ENCODE measurements around the gene MRPL17. TPM values are rescaled to one million over a fixed set of nuclear protein-coding genes. Genes with fewer than 3 reads are reported as not detected.

The MRPL17 gene
- total RNA-seq, 1 experiment from 2014 or later: 88.4 TPM

DNA sequence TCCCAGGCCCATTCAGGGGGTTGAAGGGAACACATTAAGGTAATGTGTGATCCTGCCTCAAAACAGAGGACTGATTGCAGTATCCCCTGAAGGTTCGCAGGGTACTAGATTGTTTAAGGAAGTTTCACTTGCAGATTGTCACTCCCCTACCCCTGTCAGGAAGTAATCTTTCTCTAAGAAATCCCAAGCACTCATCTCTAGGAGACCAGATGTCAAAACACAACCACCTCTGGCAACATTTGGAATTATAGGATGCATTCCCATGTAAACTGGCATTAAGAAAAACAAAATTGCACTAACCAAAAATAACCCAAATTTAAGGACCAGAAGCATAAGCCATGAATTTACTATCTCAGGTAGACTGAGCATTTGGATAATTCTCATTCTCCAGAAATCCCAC, 1.6 kb downstream of the MRPL17 start:
- H3K27ac Mint-ChIP-seq (ENCODE audit: low read depth, unreplicated experiment): peak overlapping the region; percentile 95
- DNase-seq (ENCODE audit: unreplicated experiment): no peak
- H3K4me1 Mint-ChIP-seq (ENCODE audit: insufficient read depth, unreplicated experiment): peaks cover 12% of the 10 kb centered on the region
- ChIA-PET CTCF (interaction anchor here (0.6 to 5.4 kb wide), 10 partner anchors 12 to 319 kb away, joined by 3 to 45 read pairs (median 13); partner anchors contain the start of genes ILK, RRP8, SMPD1 and TPP1), POLR2A (interaction anchor here (2.0 to 4.6 kb wide), 5 partner anchors 63 to 200 kb away, joined by 11 to 56 read pairs (median 40); partner anchors contain the start of genes ARFIP2, ILK, RRP8 and TAF10)
- intact Hi-C loops (cut with micrococcal nuclease): loop anchor here (5.0 kb wide), 1 partner anchor 289 kb away; the partner anchor contains the start of gene SMPD1
- no peaks in the 10 kb centered on the region for H3K9me3 Mint-ChIP-seq (ENCODE audit: unreplicated experiment)
- peak overlapping the region; percentile 100 for H3K4me3 Mint-ChIP-seq (ENCODE audit: unreplicated experiment)
- no peaks in the 10 kb centered on the region for H3K27me3 Mint-ChIP-seq (ENCODE audit: insufficient read depth, unreplicated experiment)
- no TSS peak for BruUV-seq (replicated peaks)
- TF ChIP-seq, protein P1, sequence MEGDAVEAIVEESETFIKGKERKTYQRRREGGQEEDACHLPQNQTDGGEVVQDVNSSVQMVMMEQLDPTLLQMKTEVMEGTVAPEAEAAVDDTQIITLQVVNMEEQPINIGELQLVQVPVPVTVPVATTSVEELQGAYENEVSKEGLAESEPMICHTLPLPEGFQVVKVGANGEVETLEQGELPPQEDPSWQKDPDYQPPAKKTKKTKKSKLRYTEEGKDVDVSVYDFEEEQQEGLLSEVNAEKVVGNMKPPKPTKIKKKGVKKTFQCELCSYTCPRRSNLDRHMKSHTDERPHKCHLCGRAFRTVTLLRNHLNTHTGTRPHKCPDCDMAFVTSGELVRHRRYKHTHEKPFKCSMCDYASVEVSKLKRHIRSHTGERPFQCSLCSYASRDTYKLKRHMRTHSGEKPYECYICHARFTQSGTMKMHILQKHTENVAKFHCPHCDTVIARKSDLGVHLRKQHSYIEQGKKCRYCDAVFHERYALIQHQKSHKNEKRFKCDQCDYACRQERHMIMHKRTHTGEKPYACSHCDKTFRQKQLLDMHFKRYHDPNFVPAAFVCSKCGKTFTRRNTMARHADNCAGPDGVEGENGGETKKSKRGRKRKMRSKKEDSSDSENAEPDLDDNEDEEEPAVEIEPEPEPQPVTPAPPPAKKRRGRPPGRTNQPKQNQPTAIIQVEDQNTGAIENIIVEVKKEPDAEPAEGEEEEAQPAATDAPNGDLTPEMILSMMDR (IDR thresholded peaks at IDR 0.05; ENCODE audit: unreplicated experiment): no peak
- H3K36me3 Mint-ChIP-seq (ENCODE audit: insufficient read depth, unreplicated experiment): peaks cover 30% of the 10 kb centered on the region

DNA sequence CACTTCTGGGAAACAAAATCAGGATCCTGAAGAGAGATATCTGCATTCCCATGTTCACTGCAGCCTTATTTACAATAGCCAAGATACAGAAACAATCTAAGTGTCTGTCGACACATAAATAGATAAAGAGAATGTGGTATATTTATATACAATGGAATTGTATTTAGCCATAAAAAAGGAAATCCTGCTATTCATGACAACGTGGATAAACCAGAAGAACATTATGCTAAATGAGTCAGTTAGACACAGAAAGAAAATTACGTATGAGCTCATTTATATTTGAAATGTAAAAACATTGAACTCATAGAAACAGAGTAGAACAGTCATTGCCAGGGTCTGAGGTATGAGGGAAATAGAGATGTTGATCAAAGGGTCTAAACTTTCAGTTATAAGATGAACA, 6.1 kb downstream of the MRPL17 start:
- H3K9me3 Mint-ChIP-seq (ENCODE audit: unreplicated experiment): no peaks in the 10 kb centered on the region
- ChIA-PET CTCF (interaction anchor here (0.6 to 1.2 kb wide), 3 partner anchors 146 to 379 kb away, joined by 3 to 9 read pairs (median 3); no protein-coding TSS in a partner anchor), POLR2A (interaction anchor here (1.0 kb wide), 1 partner anchor 65 kb away, joined by 5 read pairs; the partner anchor contains the start of gene TAF10)
- TF ChIP-seq, protein P1 (IDR thresholded peaks at IDR 0.05; ENCODE audit: unreplicated experiment): no peak
- H3K36me3 Mint-ChIP-seq (ENCODE audit: insufficient read depth, unreplicated experiment): peaks cover 18% of the 10 kb centered on the region
- peaks cover 5% of the 10 kb centered on the region for H3K4me1 Mint-ChIP-seq (ENCODE audit: insufficient read depth, unreplicated experiment)
- H3K27ac Mint-ChIP-seq (ENCODE audit: low read depth, unreplicated experiment): no peak overlapping the region
- H3K4me3 Mint-ChIP-seq (ENCODE audit: unreplicated experiment): no peak overlapping the region
- intact Hi-C loops (cut with micrococcal nuclease): no loop called here
- H3K27me3 Mint-ChIP-seq (ENCODE audit: insufficient read depth, unreplicated experiment): no peaks in the 10 kb centered on the region
- no TSS peak for BruUV-seq (replicated peaks)
- no peak for DNase-seq (ENCODE audit: unreplicated experiment)

DNA sequence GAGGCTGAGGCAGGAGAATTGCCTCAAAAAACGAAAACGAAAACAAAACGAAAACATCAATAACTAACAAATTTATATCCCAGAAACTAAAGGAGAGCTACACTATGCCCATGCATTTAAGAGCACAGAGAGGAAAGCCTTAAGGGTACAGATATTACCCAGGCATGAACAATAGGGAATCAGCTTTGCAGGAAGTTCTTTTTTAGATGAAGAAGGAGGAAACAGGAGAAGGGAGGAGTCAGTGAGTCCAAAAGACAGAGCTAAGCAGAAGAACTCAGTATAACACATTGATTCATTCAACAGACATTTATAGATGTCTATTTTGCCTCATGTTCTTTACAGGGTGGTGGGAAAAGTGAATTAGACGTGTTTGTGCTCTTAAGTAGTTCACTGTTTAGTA, 8.3 kb downstream of the MRPL17 start:
- DNase-seq (ENCODE audit: unreplicated experiment): no peak
- Mint-ChIP-seq H3K27me3 (ENCODE audit: insufficient read depth, unreplicated experiment) (no peaks in the 10 kb centered on the region), H3K27ac (ENCODE audit: low read depth, unreplicated experiment) (no peak overlapping the region), H3K4me3 (ENCODE audit: unreplicated experiment) (no peak overlapping the region), H3K36me3 (ENCODE audit: insufficient read depth, unreplicated experiment) (no peaks in the 10 kb centered on the region), H3K9me3 (ENCODE audit: unreplicated experiment) (no peaks in the 10 kb centered on the region), H3K4me1 (ENCODE audit: insufficient read depth, unreplicated experiment) (no peaks in the 10 kb centered on the region)
- CTCF ChIA-PET: interaction anchor here (0.5 to 2.2 kb wide), 3 partner anchors 8 to 151 kb away, joined by 3 to 8 read pairs (median 3); partner anchors contain the start of gene MRPL17
- POLR2A ChIA-PET: interaction anchor here (2.6 kb wide), 1 partner anchor 8 kb away, joined by 9 read pairs; the partner anchor contains the start of gene MRPL17
- BruUV-seq (replicated peaks): no TSS peak
- intact Hi-C loops (cut with micrococcal nuclease): no loop called here
- TF ChIP-seq, protein P1 (IDR thresholded peaks at IDR 0.05; ENCODE audit: unreplicated experiment): no peak

DNA sequence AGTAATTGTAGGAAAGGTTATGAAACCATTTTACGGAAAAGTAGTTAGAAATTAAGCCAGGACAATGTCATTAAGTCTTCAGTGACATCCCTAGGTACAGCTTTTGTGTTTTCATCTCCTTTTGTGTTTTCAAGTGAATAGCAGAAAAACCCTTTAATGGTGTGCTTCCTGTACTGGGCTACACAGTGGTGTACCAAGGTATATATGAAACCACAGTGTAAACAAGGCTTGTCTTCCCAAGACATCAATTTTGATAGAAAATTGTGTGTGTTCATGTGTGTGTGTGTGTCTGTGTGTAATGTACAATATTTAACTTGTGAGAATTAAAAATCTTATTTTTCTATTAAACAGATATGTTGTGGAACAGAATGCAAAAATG, 8.9 kb downstream of the MRPL17 start:
- ChIA-PET POLR2A (interaction anchor here (2.6 kb wide), 1 partner anchor 9 kb away, joined by 9 read pairs; the partner anchor contains the start of gene MRPL17), CTCF (interaction anchor here (0.5 to 2.2 kb wide), 3 partner anchors 9 to 783 kb away, joined by 3 to 8 read pairs (median 3); partner anchors contain the start of gene MRPL17)
- intact Hi-C loops (cut with micrococcal nuclease): no loop called here
- H3K4me3 Mint-ChIP-seq (ENCODE audit: unreplicated experiment): no peak overlapping the region
- no peak overlapping the region for H3K27ac Mint-ChIP-seq (ENCODE audit: low read depth, unreplicated experiment)
- DNase-seq (ENCODE audit: unreplicated experiment): no peak
- TF ChIP-seq, protein P1 (IDR thresholded peaks at IDR 0.05; ENCODE audit: unreplicated experiment): no peak
- no peaks in the 10 kb centered on the region for H3K9me3 Mint-ChIP-seq (ENCODE audit: unreplicated experiment)
- no peaks in the 10 kb centered on the region for H3K27me3 Mint-ChIP-seq (ENCODE audit: insufficient read depth, unreplicated experiment)
- no TSS peak for BruUV-seq (replicated peaks)
- H3K36me3 Mint-ChIP-seq (ENCODE audit: insufficient read depth, unreplicated experiment): no peaks in the 10 kb centered on the region
- no peaks in the 10 kb centered on the region for H3K4me1 Mint-ChIP-seq (ENCODE audit: insufficient read depth, unreplicated experiment)

All from MCF 10A (cell line).